GM23338 (cell line): ENCODE results near the gene TAF7. TPM values are rescaled to one million over a fixed set of nuclear protein-coding genes. Genes with fewer than 3 reads are reported as not detected.

ENCODE experiments used
- ATAC-seq: fragments of 200-7000 bp; cut with Tn5 transposase; 3 replicates; pipeline ENCODE4 v1.9.1; 2020
- DNase-seq: peaks from one replicate; pipeline ENCODE4 v3.0.0-alpha.2; 2015; ENCODE audit warnings: low spot score
- H2AFZ ChIP-seq: fragments of 200-600 bp; sonication (generic); 2 replicates; pipeline ENCODE4 v1.8.0; 2016; ENCODE audit warnings: antibody characterized with exemption, mild to moderate bottlenecking, moderate library complexity
- H3F3A ChIP-seq: fragments of 200-600 bp; sonication (generic); replicated peaks from 2 replicates; pipeline ENCODE4 v1.8.0; 2017; ENCODE audit warnings: antibody characterized with exemption, mixed run types, low read depth
- H3K27ac ChIP-seq: fragments of 200-600 bp; sonication (generic); 2 replicates; pipeline ENCODE4 v1.6.1; 2016; ENCODE audit warnings: low read depth
- H3K27me3 ChIP-seq: fragments of 200-600 bp; sonication (generic); 2 replicates; pipeline ENCODE4 v1.8.0; 2016; ENCODE audit warnings: mild to moderate bottlenecking, mixed run types, moderate library complexity; ENCODE audit not compliant: insufficient read depth
- H3K36me3 ChIP-seq: fragments of 200-600 bp; sonication (generic); 2 replicates; pipeline ENCODE4 v1.8.0; 2016; ENCODE audit warnings: mild to moderate bottlenecking; ENCODE audit not compliant: insufficient read depth
- H3K4me1 ChIP-seq: fragments of 200-600 bp; sonication (generic); 2 replicates; pipeline ENCODE4 v1.8.0; 2016; ENCODE audit warnings: mild to moderate bottlenecking, moderate library complexity; ENCODE audit not compliant: insufficient read depth
- H3K4me2 ChIP-seq: fragments of 200-600 bp; sonication (generic); 2 replicates; pipeline ENCODE4 v1.7.1; 2017; ENCODE audit warnings: mixed run types
- H3K4me3 ChIP-seq: fragments of 200-600 bp; sonication (generic); 2 replicates; pipeline ENCODE4 v1.6.1; 2016; ENCODE audit warnings: mixed run types
- H3K79me2 ChIP-seq: fragments of 200-600 bp; sonication (generic); replicated peaks from 2 replicates; pipeline ENCODE4 v1.8.0; 2017; ENCODE audit warnings: mild to moderate bottlenecking; ENCODE audit not compliant: insufficient read depth
- H3K9me2 ChIP-seq: fragments of 200-600 bp; sonication (generic); 2 replicates; pipeline ENCODE4 v1.8.0; 2017; ENCODE audit not compliant: insufficient read depth
- H4K20me1 ChIP-seq: fragments of 200-600 bp; sonication (generic); replicated peaks from 2 replicates; pipeline ENCODE4 v1.8.0; 2017; ENCODE audit warnings: mild to moderate bottlenecking; ENCODE audit not compliant: insufficient read depth
- H3K27ac Mint-ChIP-seq: 2 replicates; pipeline ENCODE4 v1.8.0; 2020; ENCODE audit warnings: inconsistent platforms, mild to moderate bottlenecking, moderate library complexity, mixed read lengths
- H3K27me3 Mint-ChIP-seq: 3 replicates; pipeline ENCODE4 v1.8.0; 2022; ENCODE audit warnings: low read depth, mild to moderate bottlenecking, moderate library complexity, mixed read lengths, inconsistent platforms; ENCODE audit not compliant: insufficient read depth, poor library complexity
- H3K36me3 Mint-ChIP-seq: 3 replicates; pipeline ENCODE4 v1.8.0; 2021; ENCODE audit warnings: low read depth, mild to moderate bottlenecking, inconsistent platforms, moderate library complexity, mixed read lengths
- H3K4me1 Mint-ChIP-seq: 3 replicates; pipeline ENCODE4 v1.8.0; 2020; ENCODE audit warnings: mild to moderate bottlenecking, inconsistent platforms, mixed read lengths
- H3K4me3 Mint-ChIP-seq: 3 replicates; pipeline ENCODE4 v1.8.0; 2021; ENCODE audit warnings: moderate library complexity, mild to moderate bottlenecking, inconsistent platforms, mixed read lengths
- H3K9me3 Mint-ChIP-seq: 3 replicates; pipeline ENCODE4 v1.8.0; 2020; ENCODE audit warnings: moderate library complexity, mild to moderate bottlenecking, inconsistent platforms, mixed read lengths
- CREB1 ChIP-seq: fragments of 250-450 bp; sonication (Bioruptor Pico); IDR thresholded peaks from 2 replicates; pipeline ENCODE4 v1.5.0; 2020; ENCODE audit warnings: low read depth, mild to moderate bottlenecking, moderate library complexity
- EZH2 ChIP-seq: fragments of 200-600 bp; sonication (generic); IDR thresholded peaks from one replicate; pipeline ENCODE4 v1.8.0; 2017; ENCODE audit warnings: antibody characterized with exemption, mild to moderate bottlenecking, low read depth; ENCODE audit not compliant: unreplicated experiment
- JUNB ChIP-seq: IDR thresholded peaks from one replicate; pipeline ENCODE4 v1.6.1; 2016; ENCODE audit warnings: antibody characterized with exemption; ENCODE audit not compliant: unreplicated experiment
- NANOG ChIP-seq: IDR thresholded peaks from 2 replicates; pipeline ENCODE4 v1.6.1; 2016; ENCODE audit warnings: antibody characterized with exemption, borderline replicate concordance
- ZNF114 ChIP-seq: fragments of 250-450 bp; sonication (Bioruptor Pico); IDR thresholded peaks from 2 replicates; pipeline ENCODE4 v1.5.0; 2020; ENCODE audit warnings: mild to moderate bottlenecking, moderate library complexity
- ZNF331 ChIP-seq: fragments of 250-450 bp; sonication (Bioruptor Pico); IDR thresholded peaks from 2 replicates; pipeline ENCODE4 v1.5.0; 2020; ENCODE audit warnings: low read depth, mild to moderate bottlenecking, moderate library complexity
- polyA plus RNA-seq: library from polyadenylated mRNA; unstranded; fragments of >200 nt; fragmentation: Nextera tagmentation; extraction: Ambion mirVana; gene quantifications from 2 replicates; pipeline ENCODE4 v1.2.1, GENCODE V29; 2016
- total RNA-seq: library from RNA; depleted of rRNA; stranded (reverse); fragments of >200 nt; shearing (Covaris generic); gene quantifications from 2 replicates; pipeline ENCODE4 v1.2.3, GENCODE V29; 2014
- TF ChIP-seq, protein P1 (sequence below): IDR thresholded peaks from 2 replicates; pipeline ENCODE4 v1.6.1; 2016; ENCODE audit warnings: antibody characterized with exemption
- TF ChIP-seq, protein P2 (sequence below): IDR thresholded peaks from one replicate; pipeline ENCODE4 v1.6.1; 2018; ENCODE audit warnings: antibody characterized with exemption; ENCODE audit not compliant: unreplicated experiment
- TF ChIP-seq, protein P3 (sequence below), 2 experiments: fragments of 200-600 bp in 1 of 2; sonication (generic) in 1 of 2; conservative IDR thresholded peaks; 2 replicates each; pipeline versions ENCODE4 v1.5.1 to v1.6.1; 2016 to 2017; ENCODE audit warnings: antibody characterized with exemption in 2 of 2, low read depth in 2 of 2, mild to moderate bottlenecking in 2 of 2, moderate library complexity in 1 of 2

TAF7 gene
- total and polyA plus RNA-seq, 2 experiments from 2014 or later = 92.0 to 217 TPM

- TF ChIP-seq, protein P1, sequence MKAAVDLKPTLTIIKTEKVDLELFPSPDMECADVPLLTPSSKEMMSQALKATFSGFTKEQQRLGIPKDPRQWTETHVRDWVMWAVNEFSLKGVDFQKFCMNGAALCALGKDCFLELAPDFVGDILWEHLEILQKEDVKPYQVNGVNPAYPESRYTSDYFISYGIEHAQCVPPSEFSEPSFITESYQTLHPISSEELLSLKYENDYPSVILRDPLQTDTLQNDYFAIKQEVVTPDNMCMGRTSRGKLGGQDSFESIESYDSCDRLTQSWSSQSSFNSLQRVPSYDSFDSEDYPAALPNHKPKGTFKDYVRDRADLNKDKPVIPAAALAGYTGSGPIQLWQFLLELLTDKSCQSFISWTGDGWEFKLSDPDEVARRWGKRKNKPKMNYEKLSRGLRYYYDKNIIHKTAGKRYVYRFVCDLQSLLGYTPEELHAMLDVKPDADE = no peak
- no peak for TF ChIP-seq ZNF114 (CRISPR knock-in tag)
- TF ChIP-seq, protein P2, sequence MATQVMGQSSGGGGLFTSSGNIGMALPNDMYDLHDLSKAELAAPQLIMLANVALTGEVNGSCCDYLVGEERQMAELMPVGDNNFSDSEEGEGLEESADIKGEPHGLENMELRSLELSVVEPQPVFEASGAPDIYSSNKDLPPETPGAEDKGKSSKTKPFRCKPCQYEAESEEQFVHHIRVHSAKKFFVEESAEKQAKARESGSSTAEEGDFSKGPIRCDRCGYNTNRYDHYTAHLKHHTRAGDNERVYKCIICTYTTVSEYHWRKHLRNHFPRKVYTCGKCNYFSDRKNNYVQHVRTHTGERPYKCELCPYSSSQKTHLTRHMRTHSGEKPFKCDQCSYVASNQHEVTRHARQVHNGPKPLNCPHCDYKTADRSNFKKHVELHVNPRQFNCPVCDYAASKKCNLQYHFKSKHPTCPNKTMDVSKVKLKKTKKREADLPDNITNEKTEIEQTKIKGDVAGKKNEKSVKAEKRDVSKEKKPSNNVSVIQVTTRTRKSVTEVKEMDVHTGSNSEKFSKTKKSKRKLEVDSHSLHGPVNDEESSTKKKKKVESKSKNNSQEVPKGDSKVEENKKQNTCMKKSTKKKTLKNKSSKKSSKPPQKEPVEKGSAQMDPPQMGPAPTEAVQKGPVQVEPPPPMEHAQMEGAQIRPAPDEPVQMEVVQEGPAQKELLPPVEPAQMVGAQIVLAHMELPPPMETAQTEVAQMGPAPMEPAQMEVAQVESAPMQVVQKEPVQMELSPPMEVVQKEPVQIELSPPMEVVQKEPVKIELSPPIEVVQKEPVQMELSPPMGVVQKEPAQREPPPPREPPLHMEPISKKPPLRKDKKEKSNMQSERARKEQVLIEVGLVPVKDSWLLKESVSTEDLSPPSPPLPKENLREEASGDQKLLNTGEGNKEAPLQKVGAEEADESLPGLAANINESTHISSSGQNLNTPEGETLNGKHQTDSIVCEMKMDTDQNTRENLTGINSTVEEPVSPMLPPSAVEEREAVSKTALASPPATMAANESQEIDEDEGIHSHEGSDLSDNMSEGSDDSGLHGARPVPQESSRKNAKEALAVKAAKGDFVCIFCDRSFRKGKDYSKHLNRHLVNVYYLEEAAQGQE = no peak
- no peak for TF ChIP-seq CREB1 (CRISPR knock-in tag)
These were observed 22.2 kb downstream of the TAF7 start (continued) for GRCh38 chr5:141298376-141298775.

GRCh38 chr5:141272906-141273305 is 47.7 kb downstream of the TAF7 start:
- Histone ChIP-seq H3K9me2 (peaks cover 7% of the 10 kb centered on the region; the same call in 1 of the 2 replicates), H3K36me3 (no peaks in the 10 kb centered on the region), H3K4me3 (no peak overlapping the region), H4K20me1 (no peaks in the 10 kb centered on the region), H3K4me1 (no peaks in the 10 kb centered on the region), H3K27ac (no peak overlapping the region), H2AFZ (no peak overlapping the region), H3F3A (no peaks in the 10 kb centered on the region), H3K4me2 (no peak overlapping the region), H3K79me2 (no peaks in the 10 kb centered on the region), H3K27me3 (no peaks in the 10 kb centered on the region)
- no peak overlapping the region for H3K4me3 Mint-ChIP-seq
- H3K9me3 Mint-ChIP-seq = peaks cover 61% of the 10 kb centered on the region
- no peak overlapping the region for H3K27ac Mint-ChIP-seq
- DNase-seq = peak; percentile 65
- peaks cover 5% of the 10 kb centered on the region for H3K27me3 Mint-ChIP-seq
- H3K36me3 Mint-ChIP-seq = peaks cover 19% of the 10 kb centered on the region
- H3K4me1 Mint-ChIP-seq = no peaks in the 10 kb centered on the region
- no peak; the same call in 1 of the 3 replicates for ATAC-seq
- TF ChIP-seq, protein P3, sequence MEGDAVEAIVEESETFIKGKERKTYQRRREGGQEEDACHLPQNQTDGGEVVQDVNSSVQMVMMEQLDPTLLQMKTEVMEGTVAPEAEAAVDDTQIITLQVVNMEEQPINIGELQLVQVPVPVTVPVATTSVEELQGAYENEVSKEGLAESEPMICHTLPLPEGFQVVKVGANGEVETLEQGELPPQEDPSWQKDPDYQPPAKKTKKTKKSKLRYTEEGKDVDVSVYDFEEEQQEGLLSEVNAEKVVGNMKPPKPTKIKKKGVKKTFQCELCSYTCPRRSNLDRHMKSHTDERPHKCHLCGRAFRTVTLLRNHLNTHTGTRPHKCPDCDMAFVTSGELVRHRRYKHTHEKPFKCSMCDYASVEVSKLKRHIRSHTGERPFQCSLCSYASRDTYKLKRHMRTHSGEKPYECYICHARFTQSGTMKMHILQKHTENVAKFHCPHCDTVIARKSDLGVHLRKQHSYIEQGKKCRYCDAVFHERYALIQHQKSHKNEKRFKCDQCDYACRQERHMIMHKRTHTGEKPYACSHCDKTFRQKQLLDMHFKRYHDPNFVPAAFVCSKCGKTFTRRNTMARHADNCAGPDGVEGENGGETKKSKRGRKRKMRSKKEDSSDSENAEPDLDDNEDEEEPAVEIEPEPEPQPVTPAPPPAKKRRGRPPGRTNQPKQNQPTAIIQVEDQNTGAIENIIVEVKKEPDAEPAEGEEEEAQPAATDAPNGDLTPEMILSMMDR (conservative IDR thresholded peaks at IDR 0.05; ENCODE audit: low read depth in 2 of 2) = peak; percentile 72 to 73
- no peak for TF ChIP-seq CREB1 (CRISPR knock-in tag)
- no peak for TF ChIP-seq NANOG

DNA sequence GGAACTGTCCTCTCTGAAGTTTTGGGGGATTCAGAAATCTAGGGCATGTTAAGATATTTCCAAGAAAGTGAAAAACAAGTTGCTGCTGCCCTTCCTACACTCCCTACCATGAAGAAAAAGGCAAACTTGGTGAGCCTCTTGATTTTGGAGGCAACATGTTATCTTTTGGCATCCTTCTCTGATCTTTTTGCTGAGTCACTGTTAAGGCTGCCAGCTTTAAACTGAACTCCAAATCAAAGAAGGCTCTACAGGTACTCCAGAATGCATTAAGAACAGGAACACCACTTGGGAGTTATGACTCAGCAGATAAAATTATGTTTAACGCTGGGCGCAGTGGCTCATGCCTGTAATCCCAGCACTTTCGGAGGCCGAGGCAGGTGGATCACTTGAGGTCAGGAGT is 51.4 kb downstream of the TAF7 start:
- H3K79me2 ChIP-seq = no peaks in the 10 kb centered on the region
- no peak overlapping the region for H3K4me2 ChIP-seq
- H3K27ac Mint-ChIP-seq = no peak overlapping the region
- H3K27ac ChIP-seq = no peak overlapping the region
- no peak overlapping the region for H3K4me3 ChIP-seq
- no peaks in the 10 kb centered on the region for H3K4me1 Mint-ChIP-seq
- no peak for ATAC-seq
- no peaks in the 10 kb centered on the region; the same call in 1 of the 2 replicates for H3K36me3 ChIP-seq
- no peaks in the 10 kb centered on the region for H3K27me3 ChIP-seq
- DNase-seq = no peak
- H3K36me3 Mint-ChIP-seq = peaks cover 38% of the 10 kb centered on the region
- no peaks in the 10 kb centered on the region for H4K20me1 ChIP-seq
- no peak overlapping the region for H3K4me3 Mint-ChIP-seq
- H3F3A ChIP-seq = no peaks in the 10 kb centered on the region
- no peak overlapping the region for H2AFZ ChIP-seq
- peaks cover 76% of the 10 kb centered on the region for H3K9me3 Mint-ChIP-seq
- no peaks in the 10 kb centered on the region for H3K4me1 ChIP-seq
- H3K9me2 ChIP-seq = peaks cover 5% of the 10 kb centered on the region; the same call in 1 of the 2 replicates
- H3K27me3 Mint-ChIP-seq = peaks cover 2% of the 10 kb centered on the region
- TF ChIP-seq JUNB = no peak
- TF ChIP-seq ZNF331 (CRISPR knock-in tag) = no peak
- TF ChIP-seq, protein P2 = no peak
- TF ChIP-seq NANOG = no peak
- TF ChIP-seq EZH2 = no peak
- no peak for TF ChIP-seq ZNF114 (CRISPR knock-in tag)
